ENCODE data around the gene REELD1.

The REELD1 gene

GRCh38 chr4:146271466-146271865, 57.1 kb downstream of the REELD1 start:
- DNase-seq, result no peak

- no peak for DNase-seq
These were observed 59.0 kb downstream of the REELD1 start for GRCh38 chr4:146273204-146273901.

- DNase-seq, result no peak
These were observed 60.4 kb downstream of the REELD1 start for GRCh38 chr4:146274774-146275173.

- no peak for DNase-seq
These were observed 61.0 kb downstream of the REELD1 start for GRCh38 chr4:146275370-146275769.

GRCh38 chr4:146278986-146279385, 64.6 kb downstream of the REELD1 start:
- DNase-seq, result no peak

Data from stimulated activated CD4-positive, alpha-beta T cell treated with anti-CD3 and anti-CD28 coated beads, Interleukin-2, amount 100 ng/mL, for 48 hours (primary cell).